ENCODE results near the gene CDH13. TPM values are rescaled to one million over a fixed set of nuclear protein-coding genes. Genes with fewer than 3 reads are reported as not detected.

Gene CDH13
- total and polyA plus RNA-seq, 9 of the 15 experiments (the other 6 are each of a cell fraction or from before 2014, with no cell fraction given): 0.03 TPM; not detected in 8

DNA sequence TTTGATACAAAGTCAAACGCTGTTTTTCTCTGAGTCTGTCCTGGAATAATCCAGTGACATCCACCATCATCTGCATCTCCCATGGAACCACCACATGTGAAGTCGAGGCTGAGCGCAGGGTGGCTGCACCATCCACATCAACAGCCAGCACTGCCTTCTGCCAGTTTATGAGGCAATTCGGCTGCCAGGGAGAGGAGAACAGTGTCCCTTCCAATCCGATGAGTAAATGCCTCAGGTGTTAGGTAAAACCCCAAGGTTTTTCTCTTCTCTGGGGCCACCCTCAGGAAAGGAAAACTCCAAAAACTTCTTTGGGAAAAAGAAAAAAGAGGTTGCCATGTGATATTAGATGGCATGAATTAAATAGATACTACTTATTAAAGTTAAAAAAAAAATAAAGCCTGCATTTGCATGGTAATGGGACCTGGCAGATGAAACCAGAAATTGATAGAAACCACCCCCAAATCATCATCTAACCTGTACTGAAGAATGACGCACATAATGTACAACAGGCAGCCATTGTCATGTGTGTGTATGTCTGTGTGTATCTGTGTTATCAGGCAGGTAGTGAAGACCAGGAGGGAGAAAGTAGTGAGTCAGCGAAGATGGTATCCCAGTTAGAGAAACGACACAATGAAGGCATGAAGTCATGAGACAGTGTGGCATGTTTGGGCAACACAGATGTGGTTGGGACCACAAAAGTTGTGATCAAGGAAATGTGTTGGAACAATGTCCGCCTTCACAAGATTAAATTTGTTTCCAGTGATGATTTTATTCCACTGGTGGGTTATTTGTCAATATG is 478.7 kb downstream of the CDH13 start:
- intact Hi-C loops (cut with micrococcal nuclease): no loop called here
- ATAC-seq (no peak), DNase-seq (ENCODE audit: extremely low read depth in 1 of 4, low spot score in 3 of 4) (no peak), FAIRE-seq (no peak)
- in situ Hi-C loops (cut with MboI): no loop called here
- no peak overlapping the region for H3K4me2 ChIP-seq (ENCODE audit: insufficient read depth, low read length)
- H3K36me3 ChIP-seq (ENCODE audit: control insufficient read depth, insufficient read depth, low read length): no peaks in the 10 kb centered on the region
- no peaks in the 10 kb centered on the region for H3K4me1 ChIP-seq (replicated peaks in 1 of 2; ENCODE audit: control insufficient read depth in 2 of 2, insufficient read depth in 2 of 2, low read length in 2 of 2)
- ChIA-PET POLR2A (no interaction called here), CTCF (ENCODE audit: low intra/inter-chr PET ratio) (no interaction called here)
- no peak overlapping the region for H3K9ac ChIP-seq (ENCODE audit: insufficient read depth in 1 of 2, low read depth in 2 of 2, low read length in 2 of 2)
- H3K9me3 ChIP-seq (replicated peaks; ENCODE audit: control insufficient read depth, insufficient read depth, low read depth, low read length): no peaks in the 10 kb centered on the region
- TF ChIP-seq, protein P1, sequence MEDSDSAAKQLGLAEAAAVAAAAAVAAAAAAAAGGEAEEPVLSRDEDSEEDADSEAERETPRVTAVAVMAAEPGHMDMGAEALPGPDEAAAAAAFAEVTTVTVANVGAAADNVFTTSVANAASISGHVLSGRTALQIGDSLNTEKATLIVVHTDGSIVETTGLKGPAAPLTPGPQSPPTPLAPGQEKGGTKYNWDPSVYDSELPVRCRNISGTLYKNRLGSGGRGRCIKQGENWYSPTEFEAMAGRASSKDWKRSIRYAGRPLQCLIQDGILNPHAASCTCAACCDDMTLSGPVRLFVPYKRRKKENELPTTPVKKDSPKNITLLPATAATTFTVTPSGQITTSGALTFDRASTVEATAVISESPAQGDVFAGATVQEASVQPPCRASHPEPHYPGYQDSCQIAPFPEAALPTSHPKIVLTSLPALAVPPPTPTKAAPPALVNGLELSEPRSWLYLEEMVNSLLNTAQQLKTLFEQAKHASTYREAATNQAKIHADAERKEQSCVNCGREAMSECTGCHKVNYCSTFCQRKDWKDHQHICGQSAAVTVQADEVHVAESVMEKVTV (CRISPR knock-in tag; IDR thresholded peaks at IDR 0.05): no peak
- no peaks in the 10 kb centered on the region for H3K9me1 ChIP-seq (ENCODE audit: control insufficient read depth, insufficient read depth, low read length)
- WGBS (ENCODE audit: insufficient coverage, low coverage, missing lambda C conversion rate): 2% methylated on average over 9 of the region's 9 CpGs
- no peaks in the 10 kb centered on the region for H4K20me1 ChIP-seq (replicated peaks; ENCODE audit: control insufficient read depth, insufficient read depth, low read length)
- no peaks in the 10 kb centered on the region for H3K79me2 ChIP-seq (ENCODE audit: control insufficient read depth, insufficient read depth, low read length)
- no peak overlapping the region for H3K27ac ChIP-seq (ENCODE audit: extremely low read depth, low read depth, low read length)
- H3K27me3 ChIP-seq (ENCODE audit: control insufficient read depth in 2 of 2, insufficient read depth in 2 of 2, low read length in 2 of 2): no peaks in the 10 kb centered on the region
- no TSS peak for BruUV-seq (replicated peaks)
- H2AFZ ChIP-seq (ENCODE audit: low read depth, low read length): no peak overlapping the region
- H3K4me3 ChIP-seq: no peak overlapping the region

GRCh38 chr16:83109490-83110125 is 482.8 kb downstream of the CDH13 start:
- H4K20me1 ChIP-seq (replicated peaks; ENCODE audit: control insufficient read depth, insufficient read depth, low read length): no peaks in the 10 kb centered on the region
- no peaks in the 10 kb centered on the region for H3K9me1 ChIP-seq (ENCODE audit: control insufficient read depth, insufficient read depth, low read length)
- no peaks in the 10 kb centered on the region for H3K36me3 ChIP-seq (ENCODE audit: control insufficient read depth, insufficient read depth, low read length)
- DNase-seq (ENCODE audit: extremely low read depth in 1 of 4, low spot score in 3 of 4): no peak
- H3K4me2 ChIP-seq (ENCODE audit: insufficient read depth, low read length): no peak overlapping the region
- H3K9me3 ChIP-seq (replicated peaks; ENCODE audit: control insufficient read depth, insufficient read depth, low read depth, low read length): no peaks in the 10 kb centered on the region
- no peaks in the 10 kb centered on the region for H3K79me2 ChIP-seq (ENCODE audit: control insufficient read depth, insufficient read depth, low read length)
- no peak for FAIRE-seq
- WGBS (ENCODE audit: insufficient coverage, low coverage, missing lambda C conversion rate): 2% methylated on average over 10 of the region's 10 CpGs
- ATAC-seq: no peak
- H3K4me1 ChIP-seq (replicated peaks in 1 of 2; ENCODE audit: control insufficient read depth in 2 of 2, insufficient read depth in 2 of 2, low read length in 2 of 2): no peaks in the 10 kb centered on the region
- ChIA-PET POLR2A (no interaction called here), CTCF (ENCODE audit: low intra/inter-chr PET ratio) (no interaction called here)
- intact Hi-C loops (cut with micrococcal nuclease) (no loop called here), in situ Hi-C loops (cut with MboI) (no loop called here)
- H3K9ac ChIP-seq (ENCODE audit: insufficient read depth in 1 of 2, low read depth in 2 of 2, low read length in 2 of 2): no peak overlapping the region
- TF ChIP-seq MECOM (CRISPR knock-in tag; IDR thresholded peaks at IDR 0.05) (no peak), EP300 (IDR thresholded peaks at IDR 0.05; ENCODE audit: low read length) (no peak), ZNF436 (CRISPR knock-in tag; IDR thresholded peaks at IDR 0.05) (no peak), CBFA2T2 (conservative IDR thresholded peaks at IDR 0.05) (no peak), SOX6 (IDR thresholded peaks at IDR 0.05) (no peak), TSC22D4 (tag; IDR thresholded peaks at IDR 0.05) (no peak), NR3C1 (CRISPR knock-in tag; IDR thresholded peaks at IDR 0.05) (no peak)
- TF ChIP-seq, protein P2, sequence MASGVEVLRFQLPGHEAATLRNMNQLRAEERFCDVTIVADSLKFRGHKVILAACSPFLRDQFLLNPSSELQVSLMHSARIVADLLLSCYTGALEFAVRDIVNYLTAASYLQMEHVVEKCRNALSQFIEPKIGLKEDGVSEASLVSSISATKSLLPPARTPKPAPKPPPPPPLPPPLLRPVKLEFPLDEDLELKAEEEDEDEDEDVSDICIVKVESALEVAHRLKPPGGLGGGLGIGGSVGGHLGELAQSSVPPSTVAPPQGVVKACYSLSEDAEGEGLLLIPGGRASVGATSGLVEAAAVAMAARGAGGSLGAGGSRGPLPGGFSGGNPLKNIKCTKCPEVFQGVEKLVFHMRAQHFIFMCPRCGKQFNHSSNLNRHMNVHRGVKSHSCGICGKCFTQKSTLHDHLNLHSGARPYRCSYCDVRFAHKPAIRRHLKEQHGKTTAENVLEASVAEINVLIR (CRISPR knock-in tag; IDR thresholded peaks at IDR 0.05): no peak
- TF ChIP-seq, protein P3, sequence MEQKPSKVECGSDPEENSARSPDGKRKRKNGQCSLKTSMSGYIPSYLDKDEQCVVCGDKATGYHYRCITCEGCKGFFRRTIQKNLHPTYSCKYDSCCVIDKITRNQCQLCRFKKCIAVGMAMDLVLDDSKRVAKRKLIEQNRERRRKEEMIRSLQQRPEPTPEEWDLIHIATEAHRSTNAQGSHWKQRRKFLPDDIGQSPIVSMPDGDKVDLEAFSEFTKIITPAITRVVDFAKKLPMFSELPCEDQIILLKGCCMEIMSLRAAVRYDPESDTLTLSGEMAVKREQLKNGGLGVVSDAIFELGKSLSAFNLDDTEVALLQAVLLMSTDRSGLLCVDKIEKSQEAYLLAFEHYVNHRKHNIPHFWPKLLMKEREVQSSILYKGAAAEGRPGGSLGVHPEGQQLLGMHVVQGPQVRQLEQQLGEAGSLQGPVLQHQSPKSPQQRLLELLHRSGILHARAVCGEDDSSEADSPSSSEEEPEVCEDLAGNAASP (IDR thresholded peaks at IDR 0.05): no peak
- no TSS peak for BruUV-seq (replicated peaks)
- H3K27ac ChIP-seq (ENCODE audit: extremely low read depth, low read depth, low read length): no peak overlapping the region
- no peak overlapping the region for H3K4me3 ChIP-seq
- no peaks in the 10 kb centered on the region for H3K27me3 ChIP-seq (ENCODE audit: control insufficient read depth in 2 of 2, insufficient read depth in 2 of 2, low read length in 2 of 2)
- H2AFZ ChIP-seq (ENCODE audit: low read depth, low read length): no peak overlapping the region

Data from K562 (cell line).